ENCODE measurements around the gene RALGAPB.

- TF ChIP-seq CTCF (IDR thresholded peaks at IDR 0.05) (no peak), POLR2A (IDR thresholded peaks at IDR 0.05) (no peak)
These were observed 26.7 kb upstream of the RALGAPB start for GRCh38 chr20:38445901-38446425.
